Measurements from ENCODE around the gene FAT1.

DNA sequence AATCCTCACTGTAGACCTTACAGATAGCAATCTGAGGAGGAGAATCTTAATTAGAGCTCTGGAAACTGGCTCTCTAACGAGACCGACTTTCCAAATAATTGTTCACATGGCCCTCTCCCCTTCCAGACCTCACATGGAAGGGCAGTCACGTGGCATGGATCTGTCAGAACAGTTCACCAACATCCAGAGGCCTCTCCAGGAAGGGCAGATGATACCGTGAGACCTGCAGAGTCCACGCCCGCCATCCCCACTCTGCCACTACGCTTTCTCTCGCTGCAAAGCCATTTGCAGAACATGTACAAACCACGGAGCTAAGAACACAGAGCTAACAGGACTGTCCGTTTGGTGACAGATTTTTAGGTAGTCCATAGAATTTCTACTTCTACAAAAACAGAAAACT is 20.7 kb downstream of the FAT1 start:
- TF ChIP-seq POLR2A (IDR thresholded peaks at IDR 0.05; ENCODE audit: low read depth, low read length): no peak
- TF ChIP-seq EZH2 (IDR thresholded peaks at IDR 0.05; ENCODE audit: borderline replicate concordance, low read depth, low read length, severe bottlenecking): no peak
